DND-41 (cell line): ENCODE measurements around the gene TNFAIP2.

Experiments used
- ATAC-seq: fragments of 200-7000 bp; cut with Tn5 transposase; 3 replicates; pipeline ENCODE4 v1.9.1; 2021; ENCODE audit warnings: low read depth; ENCODE audit not compliant: insufficient read depth
- DNase-seq: peaks from one replicate; pipeline ENCODE4 v3.0.0-alpha.2; 2020
- H2AFZ ChIP-seq: 2 replicates; pipeline ENCODE4 v1.6.0; 2012; ENCODE audit warnings: low read depth, low read length
- H3K27ac ChIP-seq: 2 replicates; pipeline ENCODE4 v1.5.1; 2012; ENCODE audit warnings: low read length, inconsistent platforms
- H3K27me3 ChIP-seq: fragments of 200-600 bp; sonication (generic); 2 replicates; pipeline ENCODE4 v1.6.0; 2012; ENCODE audit warnings: low read length, mild to moderate bottlenecking, inconsistent platforms; ENCODE audit not compliant: insufficient read depth, poor library complexity
- H3K36me3 ChIP-seq: 2 replicates; pipeline ENCODE4 v1.5.1; 2012; ENCODE audit warnings: low read length, inconsistent platforms; ENCODE audit not compliant: insufficient read depth
- H3K4me1 ChIP-seq: 2 replicates; pipeline ENCODE4 v1.5.1; 2012; ENCODE audit warnings: mild to moderate bottlenecking, low read length; ENCODE audit not compliant: insufficient read depth
- H3K4me2 ChIP-seq: 2 replicates; pipeline ENCODE4 v1.6.0; 2012; ENCODE audit warnings: mild to moderate bottlenecking, moderate library complexity, low read length, inconsistent platforms; ENCODE audit not compliant: insufficient read depth
- H3K4me3 ChIP-seq, 2 experiments: fragments of 200-600 bp in 1 of 2; shearing (Covaris generic) in 1 of 2; 2 replicates each; pipeline ENCODE4 v1.5.1; 2012 to 2016; ENCODE audit warnings: inconsistent platforms in 2 of 2, low read length in 2 of 2, mild to moderate bottlenecking in 2 of 2, low read depth in 1 of 2, moderate library complexity in 1 of 2
- H3K79me2 ChIP-seq: 2 replicates; pipeline ENCODE4 v1.6.0; 2012; ENCODE audit warnings: low read length, inconsistent platforms; ENCODE audit not compliant: insufficient read depth
- H3K9ac ChIP-seq: 2 replicates; pipeline ENCODE4 v1.6.0; 2012; ENCODE audit warnings: low read depth, mild to moderate bottlenecking, inconsistent platforms, low read length, moderate library complexity
- H3K9me3 ChIP-seq: 2 replicates; pipeline ENCODE4 v1.5.1; 2012; ENCODE audit warnings: low read length, moderate library complexity, mild to moderate bottlenecking, inconsistent platforms; ENCODE audit not compliant: insufficient read depth, severe bottlenecking
- H4K20me1 ChIP-seq: 2 replicates; pipeline ENCODE4 v1.6.0; 2012; ENCODE audit warnings: low read length; ENCODE audit not compliant: insufficient read depth
- CTCF ChIP-seq: IDR thresholded peaks from 2 replicates; pipeline ENCODE4 v1.5.1; 2012; ENCODE audit warnings: borderline replicate concordance, low read length, moderate library complexity, mild to moderate bottlenecking; ENCODE audit not compliant: poor library complexity, severe bottlenecking; ENCODE audit errors: extremely low read depth
- EZH2 ChIP-seq: IDR thresholded peaks from 3 replicates; pipeline ENCODE4 v1.6.1; 2012; ENCODE audit warnings: borderline replicate concordance, low read depth, mild to moderate bottlenecking, moderate library complexity, low read length, inconsistent platforms; ENCODE audit not compliant: severe bottlenecking

Gene TNFAIP2

GRCh38 chr14:103163199-103163598, 39.9 kb downstream of the TNFAIP2 start:
- H3K4me2 ChIP-seq, result no peak overlapping the region
- H2AFZ ChIP-seq, result no peak overlapping the region
- no peak for ATAC-seq
- H3K9me3 ChIP-seq, result peaks cover 6% of the 10 kb centered on the region
- H3K4me3 ChIP-seq, result no peak overlapping the region
- H3K79me2 ChIP-seq, result no peaks in the 10 kb centered on the region
- DNase-seq, result no peak
- no peak overlapping the region for H3K9ac ChIP-seq
- H4K20me1 ChIP-seq, result no peaks in the 10 kb centered on the region
- no peaks in the 10 kb centered on the region for H3K4me1 ChIP-seq
- no peaks in the 10 kb centered on the region for H3K36me3 ChIP-seq
- no peak overlapping the region for H3K27ac ChIP-seq
- no peak for TF ChIP-seq EZH2
- no peak for TF ChIP-seq CTCF
- H3K27me3 ChIP-seq, result no peaks in the 10 kb centered on the region

GRCh38 chr14:103164006-103164405, 40.7 kb downstream of the TNFAIP2 start:
- Histone ChIP-seq H3K4me2 (no peak overlapping the region), H3K9ac (no peak overlapping the region), H3K79me2 (no peaks in the 10 kb centered on the region), H3K4me3 (no peak overlapping the region), H3K27ac (no peak overlapping the region), H3K36me3 (no peaks in the 10 kb centered on the region), H3K9me3 (peaks cover 6% of the 10 kb centered on the region), H3K4me1 (no peaks in the 10 kb centered on the region), H2AFZ (no peak overlapping the region), H4K20me1 (no peaks in the 10 kb centered on the region), H3K27me3 (no peaks in the 10 kb centered on the region)
- no peak for TF ChIP-seq EZH2
- no peak for TF ChIP-seq CTCF
- no peak for ATAC-seq
- no peak for DNase-seq

GRCh38 chr14:103164779-103165178, 41.5 kb downstream of the TNFAIP2 start:
- Histone ChIP-seq H3K79me2 (no peaks in the 10 kb centered on the region), H4K20me1 (no peaks in the 10 kb centered on the region), H3K4me3 (no peak overlapping the region), H3K36me3 (no peaks in the 10 kb centered on the region), H3K27me3 (no peaks in the 10 kb centered on the region), H3K27ac (no peak overlapping the region), H3K9ac (no peak overlapping the region), H2AFZ (no peak overlapping the region), H3K4me2 (no peak overlapping the region), H3K4me1 (no peaks in the 10 kb centered on the region), H3K9me3 (peaks cover 11% of the 10 kb centered on the region)
- no peak for ATAC-seq
- no peak for TF ChIP-seq EZH2
- no peak for DNase-seq

GRCh38 chr14:103165323-103165722, 42.1 kb downstream of the TNFAIP2 start:
- TF ChIP-seq CTCF, result no peak
- no peak for TF ChIP-seq EZH2
- ATAC-seq, result no peak
- no peak overlapping the region for H3K4me2 ChIP-seq

More at GRCh38 chr14:103165323-103165722, 42.1 kb downstream of the TNFAIP2 start:
- Histone ChIP-seq H3K36me3 (no peaks in the 10 kb centered on the region), H3K4me3 (no peak overlapping the region), H3K79me2 (no peaks in the 10 kb centered on the region), H3K9ac (no peak overlapping the region), H3K9me3 (peaks cover 15% of the 10 kb centered on the region), H3K27me3 (no peaks in the 10 kb centered on the region), H2AFZ (no peak overlapping the region), H3K27ac (no peak overlapping the region), H4K20me1 (no peaks in the 10 kb centered on the region), H3K4me1 (no peaks in the 10 kb centered on the region)
- DNase-seq, result no peak
